Karpas-422 (cell line): ENCODE results near the gene HMCN2. TPM values are rescaled to one million over a fixed set of nuclear protein-coding genes. Genes with fewer than 3 reads are reported as not detected.
"Not testable (repeated sequence)": the region's sequence is repeated elsewhere in the genome, so short reads cannot be mapped to it uniquely, and the experiment has no call there.

Source experiments
- DNase-seq: peaks from one replicate; pipeline ENCODE4 v3.0.0-alpha.2; 2015
- H2AFZ ChIP-seq: fragments of 200-600 bp; sonication (generic); 2 replicates; pipeline ENCODE4 v1.6.1; 2014; ENCODE audit warnings: antibody characterized with exemption, low read length, mixed read lengths
- H3K27ac ChIP-seq: fragments of 200-600 bp; sonication (generic); 2 replicates; pipeline ENCODE4 v1.5.1; 2014; ENCODE audit warnings: mild to moderate bottlenecking, low read length, moderate library complexity
- H3K27me3 ChIP-seq: fragments of 200-600 bp; sonication (generic); 2 replicates; pipeline ENCODE4 v1.6.1; 2014; ENCODE audit warnings: low read length, mixed read lengths
- H3K36me3 ChIP-seq: fragments of 200-600 bp; sonication (generic); 2 replicates; pipeline ENCODE4 v1.6.1; 2014; ENCODE audit warnings: low read length, mixed read lengths; ENCODE audit not compliant: insufficient read depth
- H3K4me1 ChIP-seq: fragments of 200-600 bp; sonication (generic); 2 replicates; pipeline ENCODE4 v1.6.1; 2014; ENCODE audit warnings: mild to moderate bottlenecking, low read length, mixed read lengths
- H3K4me2 ChIP-seq: fragments of 200-600 bp; sonication (generic); 2 replicates; pipeline ENCODE4 v1.6.1; 2014; ENCODE audit warnings: low read length, low read depth, mild to moderate bottlenecking; ENCODE audit not compliant: poor library complexity, severe bottlenecking
- H3K4me3 ChIP-seq: fragments of 200-600 bp; sonication (generic); 2 replicates; pipeline ENCODE4 v1.5.1; 2014; ENCODE audit warnings: mild to moderate bottlenecking, antibody characterized with exemption, low read length, mixed read lengths
- H3K79me2 ChIP-seq: fragments of 200-600 bp; sonication (generic); 2 replicates; pipeline ENCODE4 v1.6.1; 2014; ENCODE audit warnings: mild to moderate bottlenecking, low read length, mixed read lengths
- H3K9ac ChIP-seq: fragments of 200-600 bp; sonication (generic); 2 replicates; pipeline ENCODE4 v1.6.0; 2014; ENCODE audit warnings: low read length
- H3K9me2 ChIP-seq: fragments of 200-600 bp; sonication (generic), shearing (Covaris generic); replicated peaks from 2 replicates; pipeline ENCODE4 v1.6.0; 2014; ENCODE audit warnings: mild to moderate bottlenecking, low read length, moderate library complexity; ENCODE audit not compliant: insufficient read depth
- H3K9me3 ChIP-seq: fragments of 300-700, 200-600 bp; sonication (generic); 2 replicates; pipeline ENCODE4 v1.6.1; 2014; ENCODE audit warnings: low read length, mixed read lengths
- H4K20me1 ChIP-seq: fragments of 200-600 bp; sonication (generic); 2 replicates; pipeline ENCODE4 v1.6.1; 2014; ENCODE audit warnings: mild to moderate bottlenecking, antibody characterized with exemption, low read length, low read depth; ENCODE audit not compliant: insufficient read depth
- total RNA-seq: library from RNA; depleted of rRNA; stranded (reverse); fragments of >200 nt; shearing (Covaris generic); gene quantifications from 2 replicates; pipeline ENCODE4 v1.2.3, GENCODE V29; 2014; ENCODE audit warnings: low replicate concordance

The HMCN2 gene
- total RNA-seq, 1 experiment from 2014 or later, result not detected

- H3K9ac ChIP-seq, result no peak overlapping the region
- H3K9me2 ChIP-seq, result no peaks in the 10 kb centered on the region
- H3K27ac ChIP-seq, result no peak overlapping the region
- H3K79me2 ChIP-seq, result no peaks in the 10 kb centered on the region
- no peaks in the 10 kb centered on the region for H3K4me1 ChIP-seq
- H3K27me3 ChIP-seq, result no peaks in the 10 kb centered on the region
- H3K36me3 ChIP-seq, result no peaks in the 10 kb centered on the region
- no peak overlapping the region for H3K4me3 ChIP-seq
- no peak for DNase-seq
- no peaks in the 10 kb centered on the region for H3K9me3 ChIP-seq
- H4K20me1 ChIP-seq, result no peaks in the 10 kb centered on the region
- no peak overlapping the region for H2AFZ ChIP-seq
- H3K4me2 ChIP-seq, result no peak overlapping the region
These were observed 74.5 kb downstream of the HMCN2 start for GRCh38 chr9:130340011-130340410.

- not testable (repeated sequence) for H3K4me1 ChIP-seq, DNase-seq, H4K20me1 ChIP-seq, H3K27me3 ChIP-seq, H2AFZ ChIP-seq, H3K79me2 ChIP-seq, H3K27ac ChIP-seq, H3K36me3 ChIP-seq, H3K9me2 ChIP-seq, H3K9ac ChIP-seq, H3K4me2 ChIP-seq, H3K9me3 ChIP-seq, H3K4me3 ChIP-seq
These were observed 75.0 kb downstream of the HMCN2 start for GRCh38 chr9:130340557-130340956.

GRCh38 chr9:130341128-130341527, 75.6 kb downstream of the HMCN2 start:
- DNase-seq, result no peak
- Histone ChIP-seq H3K4me2 (no peak overlapping the region), H3K27ac (no peak overlapping the region), H3K36me3 (no peaks in the 10 kb centered on the region), H3K4me1 (no peaks in the 10 kb centered on the region), H2AFZ (no peak overlapping the region), H3K27me3 (no peaks in the 10 kb centered on the region), H3K79me2 (no peaks in the 10 kb centered on the region), H3K9ac (no peak overlapping the region), H3K9me3 (no peaks in the 10 kb centered on the region), H4K20me1 (no peaks in the 10 kb centered on the region), H3K4me3 (no peak overlapping the region), H3K9me2 (no peaks in the 10 kb centered on the region)

GRCh38 chr9:130341839-130342713, 76.5 kb downstream of the HMCN2 start:
- no peak overlapping the region for H3K27ac ChIP-seq
- no peak overlapping the region for H3K9ac ChIP-seq
- no peaks in the 10 kb centered on the region for H3K9me3 ChIP-seq
- no peaks in the 10 kb centered on the region for H3K9me2 ChIP-seq
- H3K27me3 ChIP-seq, result no peaks in the 10 kb centered on the region
- H4K20me1 ChIP-seq, result no peaks in the 10 kb centered on the region
- no peaks in the 10 kb centered on the region for H3K4me1 ChIP-seq
- no peak overlapping the region for H2AFZ ChIP-seq
- no peak overlapping the region for H3K4me3 ChIP-seq
- H3K79me2 ChIP-seq, result no peaks in the 10 kb centered on the region
- no peak for DNase-seq
- no peak overlapping the region for H3K4me2 ChIP-seq
- no peaks in the 10 kb centered on the region for H3K36me3 ChIP-seq

- H3K79me2 ChIP-seq, result no peaks in the 10 kb centered on the region
- H4K20me1 ChIP-seq, result no peaks in the 10 kb centered on the region
- H3K9me3 ChIP-seq, result no peaks in the 10 kb centered on the region
- DNase-seq, result no peak
- no peaks in the 10 kb centered on the region for H3K9me2 ChIP-seq
- no peaks in the 10 kb centered on the region for H3K27me3 ChIP-seq
- H3K36me3 ChIP-seq, result no peaks in the 10 kb centered on the region
- H2AFZ ChIP-seq, result no peak overlapping the region
- no peaks in the 10 kb centered on the region for H3K4me1 ChIP-seq
- no peak overlapping the region for H3K9ac ChIP-seq
- no peak overlapping the region for H3K27ac ChIP-seq
- no peak overlapping the region for H3K4me3 ChIP-seq
- no peak overlapping the region for H3K4me2 ChIP-seq
These were observed 77.1 kb downstream of the HMCN2 start for GRCh38 chr9:130342714-130343085.

GRCh38 chr9:130343445-130343918, 77.9 kb downstream of the HMCN2 start:
- Histone ChIP-seq H3K27me3 (no peaks in the 10 kb centered on the region), H4K20me1 (no peaks in the 10 kb centered on the region), H3K79me2 (no peaks in the 10 kb centered on the region), H3K36me3 (no peaks in the 10 kb centered on the region), H3K4me3 (no peak overlapping the region), H3K4me1 (no peaks in the 10 kb centered on the region), H3K9me2 (no peaks in the 10 kb centered on the region), H3K4me2 (no peak overlapping the region), H3K9me3 (no peaks in the 10 kb centered on the region), H3K27ac (no peak overlapping the region), H2AFZ (no peak overlapping the region), H3K9ac (no peak overlapping the region)
- peak; percentile 71 for DNase-seq

- Histone ChIP-seq H3K9ac (no peak overlapping the region), H3K4me2 (no peak overlapping the region), H3K27ac (no peak overlapping the region), H3K79me2 (no peaks in the 10 kb centered on the region), H3K27me3 (no peaks in the 10 kb centered on the region), H3K9me3 (no peaks in the 10 kb centered on the region), H3K4me3 (no peak overlapping the region), H3K4me1 (no peaks in the 10 kb centered on the region), H4K20me1 (no peaks in the 10 kb centered on the region), H2AFZ (no peak overlapping the region), H3K9me2 (no peaks in the 10 kb centered on the region), H3K36me3 (no peaks in the 10 kb centered on the region)
- DNase-seq, result no peak
These were observed 78.8 kb downstream of the HMCN2 start for GRCh38 chr9:130344366-130344765.

- no peaks in the 10 kb centered on the region for H3K36me3 ChIP-seq
- H3K4me2 ChIP-seq, result no peak overlapping the region
- no peaks in the 10 kb centered on the region for H3K9me2 ChIP-seq
- DNase-seq, result no peak
- H3K9me3 ChIP-seq, result no peaks in the 10 kb centered on the region
- no peak overlapping the region for H3K9ac ChIP-seq
- H4K20me1 ChIP-seq, result no peaks in the 10 kb centered on the region
- no peaks in the 10 kb centered on the region for H3K27me3 ChIP-seq
- H2AFZ ChIP-seq, result no peak overlapping the region
- no peaks in the 10 kb centered on the region for H3K79me2 ChIP-seq
- H3K4me1 ChIP-seq, result no peaks in the 10 kb centered on the region
- no peak overlapping the region for H3K4me3 ChIP-seq
- no peak overlapping the region for H3K27ac ChIP-seq
These were observed 79.7 kb downstream of the HMCN2 start for GRCh38 chr9:130345009-130345896.
